H9 (cell line): Measurements from ENCODE around the gene SLC46A3. TPM values are rescaled to one million over a fixed set of nuclear protein-coding genes. Genes with fewer than 3 reads are reported as not detected.

Experiments used
- DNase-seq: peaks from one replicate; pipeline ENCODE4 v3.0.0-alpha.2; 2017
- H2AFZ ChIP-seq: one replicate; pipeline ENCODE4 v1.6.1; 2013; ENCODE audit warnings: mild to moderate bottlenecking, low read length, control low read depth, moderate library complexity
- H2AK5ac ChIP-seq: 2 replicates; pipeline ENCODE4 v1.6.1; 2013; ENCODE audit warnings: low read length, control low read depth, mixed read lengths; ENCODE audit not compliant: insufficient read length
- H2BK120ac ChIP-seq: one replicate; pipeline ENCODE4 v1.6.1; 2013; ENCODE audit warnings: low read depth, mild to moderate bottlenecking, low read length, control low read depth, inconsistent platforms; ENCODE audit not compliant: poor library complexity, severe bottlenecking
- H2BK12ac ChIP-seq: 2 replicates; pipeline ENCODE4 v1.6.1; 2013; ENCODE audit warnings: low read length, control low read depth, mixed read lengths, low read depth; ENCODE audit not compliant: insufficient read length
- H2BK15ac ChIP-seq: 2 replicates; pipeline ENCODE4 v1.6.1; 2013; ENCODE audit warnings: low read depth, low read length, control low read depth
- H2BK20ac ChIP-seq: one replicate; pipeline ENCODE4 v1.6.1; 2013; ENCODE audit warnings: low read depth, mild to moderate bottlenecking, low read length, control low read depth, inconsistent platforms; ENCODE audit not compliant: poor library complexity, severe bottlenecking
- H2BK5ac ChIP-seq: 2 replicates; pipeline ENCODE4 v1.6.1; 2013; ENCODE audit warnings: low read length, control low read depth, mixed read lengths; ENCODE audit not compliant: insufficient read length
- H3K14ac ChIP-seq: 2 replicates; pipeline ENCODE4 v1.6.1; 2013; ENCODE audit warnings: low read length, control low read depth; ENCODE audit not compliant: insufficient read depth
- H3K18ac ChIP-seq: 2 replicates; pipeline ENCODE4 v1.6.1; 2013; ENCODE audit warnings: low read depth, mild to moderate bottlenecking, mixed read lengths, low read length, control low read depth; ENCODE audit not compliant: insufficient read length
- H3K23ac ChIP-seq: 2 replicates; pipeline ENCODE4 v1.6.1; 2013; ENCODE audit warnings: low read length, control low read depth, mixed read lengths, low read depth; ENCODE audit not compliant: insufficient read length
- H3K23me2 ChIP-seq: 2 replicates; pipeline ENCODE4 v1.6.1; 2013; ENCODE audit warnings: low read depth, mild to moderate bottlenecking, mixed read lengths, low read length, control low read depth; ENCODE audit not compliant: insufficient read length, poor library complexity, severe bottlenecking
- H3K27ac ChIP-seq: 2 replicates; pipeline ENCODE4 v1.5.1; 2013; ENCODE audit warnings: low read length, control low read depth, mixed read lengths, low read depth; ENCODE audit not compliant: insufficient read length
- H3K27me3 ChIP-seq: 2 replicates; pipeline ENCODE4 v1.6.1; 2013; ENCODE audit warnings: low read length, control low read depth, inconsistent platforms; ENCODE audit not compliant: insufficient read depth
- H3K4ac ChIP-seq: 2 replicates; pipeline ENCODE4 v1.6.1; 2013; ENCODE audit warnings: low read depth, mild to moderate bottlenecking, control low read depth, inconsistent platforms, low read length, moderate library complexity
- H3K4me1 ChIP-seq: 2 replicates; pipeline ENCODE4 v1.6.1; 2013; ENCODE audit warnings: low read length, control low read depth, inconsistent platforms; ENCODE audit not compliant: insufficient read depth
- H3K4me2 ChIP-seq: 2 replicates; pipeline ENCODE4 v1.6.1; 2013; ENCODE audit warnings: low read length, control low read depth, mixed read lengths; ENCODE audit not compliant: insufficient read length, insufficient read depth
- H3K56ac ChIP-seq: 2 replicates; pipeline ENCODE4 v1.6.1; 2013; ENCODE audit warnings: low read depth, mild to moderate bottlenecking, mixed read lengths, low read length, control low read depth; ENCODE audit not compliant: insufficient read length
- H3K79me1 ChIP-seq: 2 replicates; pipeline ENCODE4 v1.6.1; 2013; ENCODE audit warnings: low read depth, mild to moderate bottlenecking, moderate library complexity, low read length, control low read depth, inconsistent platforms; ENCODE audit not compliant: insufficient read depth, poor library complexity, severe bottlenecking
- H3K79me2 ChIP-seq: 2 replicates; pipeline ENCODE4 v1.6.1; 2013; ENCODE audit warnings: low read length, control low read depth, inconsistent platforms; ENCODE audit not compliant: insufficient read depth
- H3K9ac ChIP-seq: 2 replicates; pipeline ENCODE4 v1.6.1; 2013; ENCODE audit warnings: low read length, control low read depth, mixed read lengths; ENCODE audit not compliant: insufficient read length; ENCODE audit errors: extremely low read depth
- H3K9me3 ChIP-seq: one replicate; pipeline ENCODE4 v1.6.1; 2013; ENCODE audit warnings: low read depth, low read length, inconsistent platforms; ENCODE audit not compliant: control insufficient read depth
- H3T11ph ChIP-seq: one replicate; pipeline ENCODE4 v1.6.1; 2013; ENCODE audit warnings: mild to moderate bottlenecking, low read length, control low read depth, inconsistent platforms
- H4K20me1 ChIP-seq: one replicate; pipeline ENCODE4 v1.6.1; 2013; ENCODE audit not compliant: control insufficient read depth, insufficient read length, insufficient read depth
- H4K5ac ChIP-seq: 2 replicates; pipeline ENCODE4 v1.6.1; 2013; ENCODE audit warnings: low read depth, mild to moderate bottlenecking, mixed read lengths, low read length, control low read depth; ENCODE audit not compliant: insufficient read length
- H4K8ac ChIP-seq: replicated peaks from 2 replicates; pipeline ENCODE4 v1.6.1; 2013; ENCODE audit warnings: low read length, control low read depth, mixed read lengths, low read depth; ENCODE audit not compliant: insufficient read length
- H4K91ac ChIP-seq: 2 replicates; pipeline ENCODE4 v1.6.1; 2013; ENCODE audit warnings: low read depth, mild to moderate bottlenecking, moderate library complexity, mixed read lengths, low read length, control low read depth; ENCODE audit not compliant: insufficient read length
- H3K27ac Mint-ChIP-seq, 3 experiments: 2 replicates in 2 of 3; 3 replicates in 1 of 3; pipeline ENCODE4 v1.8.0; 2020 to 2021; ENCODE audit warnings: mixed read lengths in 3 of 3, mild to moderate bottlenecking in 1 of 3, moderate library complexity in 1 of 3
- H3K27me3 Mint-ChIP-seq: 2 replicates; pipeline ENCODE4 v1.8.0; 2021; ENCODE audit warnings: low read depth, mild to moderate bottlenecking, moderate library complexity, mixed read lengths
- H3K36me3 Mint-ChIP-seq, 3 experiments: 2 replicates in 2 of 3; 3 replicates in 1 of 3; pipeline ENCODE4 v1.8.0; 2020 to 2021; ENCODE audit warnings: low read depth in 3 of 3, mixed read lengths in 3 of 3; ENCODE audit not compliant: insufficient read depth in 1 of 3
- H3K4me1 Mint-ChIP-seq, 2 experiments: 2 replicates each; pipeline ENCODE4 v1.8.0; 2020; ENCODE audit warnings: mixed read lengths in 2 of 2
- H3K4me3 Mint-ChIP-seq, 2 experiments: 2 replicates in 1 of 2; 3 replicates in 1 of 2; pipeline ENCODE4 v1.8.0; 2020 to 2021; ENCODE audit warnings: mild to moderate bottlenecking in 2 of 2, mixed read lengths in 2 of 2, moderate library complexity in 1 of 2
- H3K9me3 Mint-ChIP-seq, 2 experiments: 2 replicates in 1 of 2; 3 replicates in 1 of 2; pipeline ENCODE4 v1.8.0; 2020; ENCODE audit warnings: mild to moderate bottlenecking in 2 of 2, mixed read lengths in 2 of 2, moderate library complexity in 1 of 2
- WGBS: extraction: QIAGEN DNeasy Blood & Tissue Kit; methylation state at CpG from one replicate; pipeline ENCODE4 v1.1.7; 2013; ENCODE audit warnings: missing lambda C conversion rate, low lambda C conversion rate, mixed read lengths; ENCODE audit not compliant: insufficient read length; ENCODE audit errors: extremely low coverage; 5-methylcytosine and 5-hydroxymethylcytosine counted together
- total RNA-seq: library from RNA; stranded (reverse); gene quantifications from 2 replicates; pipeline ENCODE4 v1.2.1, GENCODE V29; 2021
- TF ChIP-seq, protein P1 (sequence below): fragments of 200-600 bp; sonication (generic); conservative IDR thresholded peaks from 3 replicates; pipeline ENCODE4 v1.8.0; 2021; ENCODE audit warnings: antibody characterized with exemption, mild to moderate bottlenecking

SLC46A3 gene
- total RNA-seq, 1 experiment from 2014 or later: 0.26 TPM

DNA sequence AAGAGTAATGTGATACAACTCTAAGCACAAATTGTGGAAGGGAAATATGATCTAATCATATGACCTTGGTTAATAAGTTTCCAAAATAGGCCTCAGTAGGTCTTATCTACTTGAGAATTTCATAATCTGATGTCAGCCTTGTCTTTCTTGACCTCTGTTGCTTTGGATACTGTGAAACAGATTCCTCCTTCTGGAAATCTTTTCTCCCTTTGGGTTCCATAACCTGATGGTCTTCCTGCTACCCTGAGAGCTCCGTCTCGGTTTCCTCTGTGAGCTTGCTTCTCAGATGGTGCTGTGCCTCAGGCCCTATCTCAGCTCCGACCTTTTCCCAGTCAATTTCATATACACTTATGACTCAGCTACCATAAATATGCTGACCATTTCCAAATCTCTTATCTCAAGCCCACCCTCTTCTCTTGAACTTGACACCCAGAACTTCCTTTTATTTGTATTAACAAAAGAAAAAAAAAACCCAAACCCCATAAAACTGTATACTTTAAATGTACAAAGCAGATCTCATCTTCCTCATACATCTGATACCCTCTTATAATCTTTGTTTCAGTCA, 6.4 kb upstream of the SLC46A3 start:
- H2BK15ac ChIP-seq: no peak overlapping the region
- no peak overlapping the region for H3K14ac ChIP-seq
- no peak overlapping the region for H3K4ac ChIP-seq
- H3K4me3 Mint-ChIP-seq: no peak overlapping the region
- H3K79me1 ChIP-seq: no peaks in the 10 kb centered on the region
- no peak overlapping the region for H3K27ac ChIP-seq
- H4K91ac ChIP-seq: no peak overlapping the region
- no peaks in the 10 kb centered on the region for H3K9me3 ChIP-seq
- H3K56ac ChIP-seq: no peak overlapping the region
- H3K36me3 Mint-ChIP-seq: no peaks in the 10 kb centered on the region
- H2AK5ac ChIP-seq: no peak overlapping the region
- no peak overlapping the region for H2AFZ ChIP-seq
- no peaks in the 10 kb centered on the region for H3K79me2 ChIP-seq
- H3K18ac ChIP-seq: no peak overlapping the region
- no peaks in the 10 kb centered on the region for H3K23me2 ChIP-seq
- H3K9ac ChIP-seq: no peak overlapping the region
- no peak overlapping the region for H3K23ac ChIP-seq
- WGBS: no CpG with 5 or more reads among the region's 3 CpGs
- TF ChIP-seq, protein P1, sequence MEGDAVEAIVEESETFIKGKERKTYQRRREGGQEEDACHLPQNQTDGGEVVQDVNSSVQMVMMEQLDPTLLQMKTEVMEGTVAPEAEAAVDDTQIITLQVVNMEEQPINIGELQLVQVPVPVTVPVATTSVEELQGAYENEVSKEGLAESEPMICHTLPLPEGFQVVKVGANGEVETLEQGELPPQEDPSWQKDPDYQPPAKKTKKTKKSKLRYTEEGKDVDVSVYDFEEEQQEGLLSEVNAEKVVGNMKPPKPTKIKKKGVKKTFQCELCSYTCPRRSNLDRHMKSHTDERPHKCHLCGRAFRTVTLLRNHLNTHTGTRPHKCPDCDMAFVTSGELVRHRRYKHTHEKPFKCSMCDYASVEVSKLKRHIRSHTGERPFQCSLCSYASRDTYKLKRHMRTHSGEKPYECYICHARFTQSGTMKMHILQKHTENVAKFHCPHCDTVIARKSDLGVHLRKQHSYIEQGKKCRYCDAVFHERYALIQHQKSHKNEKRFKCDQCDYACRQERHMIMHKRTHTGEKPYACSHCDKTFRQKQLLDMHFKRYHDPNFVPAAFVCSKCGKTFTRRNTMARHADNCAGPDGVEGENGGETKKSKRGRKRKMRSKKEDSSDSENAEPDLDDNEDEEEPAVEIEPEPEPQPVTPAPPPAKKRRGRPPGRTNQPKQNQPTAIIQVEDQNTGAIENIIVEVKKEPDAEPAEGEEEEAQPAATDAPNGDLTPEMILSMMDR: no peak
- H2BK20ac ChIP-seq: no peak overlapping the region
- no peaks in the 10 kb centered on the region for H3K27me3 ChIP-seq
- no peak overlapping the region for H4K5ac ChIP-seq
- H3K4me2 ChIP-seq: no peak overlapping the region
- no peak overlapping the region for H2BK120ac ChIP-seq
- no peaks in the 10 kb centered on the region for H3K4me1 Mint-ChIP-seq
- no peaks in the 10 kb centered on the region for H3K4me1 ChIP-seq
- no peaks in the 10 kb centered on the region for H3K9me3 Mint-ChIP-seq
- H4K8ac ChIP-seq: no peak overlapping the region
- H3K27ac Mint-ChIP-seq: no peak overlapping the region
- no peak overlapping the region for H3T11ph ChIP-seq
- no peak overlapping the region for H2BK5ac ChIP-seq
- no peak for DNase-seq
- H2BK12ac ChIP-seq: no peak overlapping the region
- H3K27me3 Mint-ChIP-seq: peaks cover 5% of the 10 kb centered on the region
- no peaks in the 10 kb centered on the region for H4K20me1 ChIP-seq
